EH (cell line): Measurements from ENCODE around the gene GAB2.
"Not testable (repeated sequence)": the region's sequence is repeated elsewhere in the genome, so short reads cannot be mapped to it uniquely, and the experiment has no call there.

Experiments
- DNase-seq: peaks from one replicate; pipeline ENCODE4 v3.0.0-alpha.2; 2015; ENCODE audit warnings: low read depth

The GAB2 gene

GRCh38 chr11:78181185-78181584 is 236.4 kb downstream of the GAB2 start:
- DNase-seq: no peak

- DNase-seq: no peak
Observed at GRCh38 chr11:78180751-78181150, 236.9 kb downstream of the GAB2 start.

GRCh38 chr11:78179459-78180071 is 238.1 kb downstream of the GAB2 start:
- no peak for DNase-seq

- no peak for DNase-seq
Observed at GRCh38 chr11:78177216-78177615, 240.4 kb downstream of the GAB2 start.

- DNase-seq: no peak
Observed at GRCh38 chr11:78176605-78177141, 240.9 kb downstream of the GAB2 start.

- not testable (repeated sequence) for DNase-seq
Observed at GRCh38 chr11:78175862-78176261, 241.8 kb downstream of the GAB2 start.

GRCh38 chr11:78171951-78172350 is 245.7 kb downstream of the GAB2 start:
- no peak for DNase-seq

- no peak for DNase-seq
Observed at GRCh38 chr11:78170874-78171549, 246.6 kb downstream of the GAB2 start.

- no peak for DNase-seq
Observed at GRCh38 chr11:78170413-78170812, 247.2 kb downstream of the GAB2 start.

- peak; percentile 87 for DNase-seq
Observed at GRCh38 chr11:78168539-78169477, 248.8 kb downstream of the GAB2 start.

- DNase-seq: no peak
Observed at GRCh38 chr11:78166855-78167469, 250.7 kb downstream of the GAB2 start.
